ENCODE data around the gene CREB3L2.

- TF ChIP-seq CTCF (conservative IDR thresholded peaks at IDR 0.05 in 1 of 2, IDR thresholded peaks at IDR 0.05 in 1 of 2; ENCODE audit: low read depth in 1 of 2, low read length in 2 of 2) (no peak), EZH2 (IDR thresholded peaks at IDR 0.05; ENCODE audit: low read length, missing control alignments) (no peak)
These were observed 165.8 kb downstream of the CREB3L2 start for GRCh38 chr7:137836113-137836509.

All from fibroblast of lung (primary cell).